HepG2 (cell line): ENCODE measurements around the gene PTPRE. TPM values are rescaled to one million over a fixed set of nuclear protein-coding genes. Genes with fewer than 3 reads are reported as not detected.

ENCODE experiments used
- ATAC-seq: fragments of 200-7000 bp; cut with Tn5 transposase; 3 replicates; pipeline ENCODE4 v1.9.1; 2020; ENCODE audit warnings: mild to moderate bottlenecking, moderate library complexity
- BruUV-seq: library from RNA; stranded (reverse); fragments of 400-500 nt; replicated peaks from 2 replicates; lab custom pipeline; 2021; lab: Mats Ljungman, UMichigan
- CTCF ChIA-PET: fragments of 300-600 bp; formaldehyde crosslinking; extraction: SDS; loops from one replicate; lab custom pipeline; 2021; ENCODE audit warnings: low total read pairs, inconsistent platforms, low intra/inter-chr PET ratio; lab: Yijun Ruan, JAX
- POLR2A ChIA-PET: fragments of 350-600 bp; sonication (Branson Sonifier 250); formaldehyde crosslinking; loops from one replicate; lab custom pipeline; 2020; ENCODE audit warnings: antibody characterized with exemption, inconsistent platforms; lab: Yijun Ruan, JAX
- DNase-seq: peaks from one replicate; pipeline ENCODE4 v3.0.0-alpha.2; 2015; ENCODE audit warnings: low spot score
- FAIRE-seq: peaks from 3 replicates; lab custom pipeline; 2011; peaks lifted over from hg19 to GRCh38; lab: Jason Lieb, UNC
- H2AFZ ChIP-seq: one replicate; pipeline ENCODE4 v1.6.1; 2011; ENCODE audit warnings: low read length, inconsistent platforms
- H3K27ac ChIP-seq: fragments of 300-600 bp; 3 replicates; pipeline ENCODE4 v1.8.0; 2011; ENCODE audit warnings: mixed run types, mild to moderate bottlenecking, mixed read lengths, low read length, inconsistent platforms; ENCODE audit not compliant: insufficient read depth; ENCODE audit errors: extremely low read length
- H3K27me3 ChIP-seq, 2 experiments: fragments of 200-600 bp in 1 of 2; 2 replicates in 1 of 2; 3 replicates in 1 of 2; pipeline versions ENCODE4 v1.6.0 to v1.8.0; 2011; ENCODE audit warnings: low read length in 2 of 2, mild to moderate bottlenecking in 2 of 2, moderate library complexity in 2 of 2, inconsistent platforms in 1 of 2; ENCODE audit not compliant: insufficient read depth in 2 of 2, control insufficient read depth in 1 of 2
- H3K36me3 ChIP-seq, 2 experiments: fragments of 200-600 bp in 1 of 2; replicated peaks in 1 of 2; 2 replicates in 1 of 2; 3 replicates in 1 of 2; pipeline versions ENCODE4 v1.5.1 to v1.8.0; 2011; ENCODE audit warnings: low read length in 2 of 2, inconsistent platforms in 1 of 2; ENCODE audit not compliant: insufficient read depth in 2 of 2, control insufficient read depth in 1 of 2
- H3K4me1 ChIP-seq: 2 replicates; pipeline ENCODE4 v1.5.1; 2012; ENCODE audit warnings: low read length, inconsistent platforms; ENCODE audit not compliant: insufficient read depth
- H3K4me2 ChIP-seq: 2 replicates; pipeline ENCODE4 v1.6.0; 2011; ENCODE audit warnings: low read depth, low read length, inconsistent platforms
- H3K4me3 ChIP-seq, 3 experiments: fragments of 200-600 bp in 1 of 3; sonication (generic), shearing (Covaris generic) in 1 of 3; replicated peaks in 1 of 3; 2 replicates each; pipeline ENCODE4 v1.5.1; 2011 to 2016; ENCODE audit warnings: low read length in 3 of 3, inconsistent platforms in 2 of 3, low read depth in 2 of 3, mild to moderate bottlenecking in 2 of 3, control low read depth in 1 of 3, mixed read lengths in 1 of 3; ENCODE audit not compliant: insufficient read depth in 1 of 3
- H3K79me2 ChIP-seq: one replicate; pipeline ENCODE4 v1.6.1; 2011; ENCODE audit warnings: low read length, inconsistent platforms; ENCODE audit not compliant: insufficient read depth
- H3K9ac ChIP-seq: 2 replicates; pipeline ENCODE4 v1.6.0; 2011; ENCODE audit warnings: mild to moderate bottlenecking, low read depth, low read length, inconsistent platforms; ENCODE audit not compliant: insufficient read depth
- H3K9me3 ChIP-seq: 2 replicates; pipeline ENCODE4 v1.5.1; 2012; ENCODE audit warnings: mild to moderate bottlenecking, low read length
- H4K20me1 ChIP-seq: 2 replicates; pipeline ENCODE4 v1.6.0; 2011; ENCODE audit warnings: inconsistent platforms, mild to moderate bottlenecking, low read length, moderate library complexity; ENCODE audit not compliant: insufficient read depth
- ARNT2 ChIP-seq: sonication (generic); formaldehyde crosslinking; IDR thresholded peaks from 2 replicates; pipeline ENCODE4 v1.8.0; 2022; ENCODE audit warnings: mild to moderate bottlenecking, low read depth, missing genetic modification reagents, moderate library complexity
- FOSL1 ChIP-seq: sonication (generic); formaldehyde crosslinking; IDR thresholded peaks from 2 replicates; pipeline ENCODE4 v1.9.0; 2021; ENCODE audit warnings: missing genetic modification reagents, borderline replicate concordance
- HES4 ChIP-seq: sonication (generic); formaldehyde crosslinking; IDR thresholded peaks from 2 replicates; pipeline ENCODE4 v1.9.0; 2021; ENCODE audit warnings: mild to moderate bottlenecking, missing genetic modification reagents, borderline replicate concordance
- KLF13 ChIP-seq: sonication (generic); formaldehyde crosslinking; IDR thresholded peaks from 2 replicates; pipeline ENCODE4 v1.4.0; 2020; ENCODE audit warnings: mild to moderate bottlenecking, missing genetic modification reagents
- SIN3B ChIP-seq: fragments of 150-350 bp; IDR thresholded peaks from 2 replicates; pipeline ENCODE4 v1.6.1; 2014; ENCODE audit warnings: low read length
- SMARCC2 ChIP-seq: fragments of 450-650 bp; IDR thresholded peaks from 2 replicates; pipeline ENCODE4 v1.6.1; 2017; ENCODE audit warnings: antibody characterized with exemption, mild to moderate bottlenecking
- TCF12 ChIP-seq, 2 experiments: fragments of 450-650 bp in 1 of 2; sonication (generic) in 1 of 2; formaldehyde crosslinking in 1 of 2; IDR thresholded peaks; 2 replicates each; pipeline versions ENCODE4 v1.6.1 to v1.8.0; 2017 to 2022; ENCODE audit warnings: antibody characterized with exemption in 1 of 2, mild to moderate bottlenecking in 1 of 2, missing genetic modification reagents in 1 of 2, moderate library complexity in 1 of 2
- ZBTB2 ChIP-seq: sonication (generic); formaldehyde crosslinking; IDR thresholded peaks from 2 replicates; pipeline ENCODE4 v1.8.0; 2022; ENCODE audit warnings: low read depth, missing genetic modification reagents
- ZNF776 ChIP-seq: sonication (generic); formaldehyde crosslinking; IDR thresholded peaks from 2 replicates; pipeline ENCODE4 v1.4.0; 2020; ENCODE audit warnings: mild to moderate bottlenecking, missing genetic modification reagents
- ZNF83 ChIP-seq: sonication (generic); formaldehyde crosslinking; IDR thresholded peaks from 2 replicates; pipeline ENCODE4 v1.4.0; 2020; ENCODE audit warnings: missing genetic modification reagents, mild to moderate bottlenecking, borderline replicate concordance
- WGBS: methylation state at CpG from one replicate; pipeline ENCODE4 v1.1.6; 2017; ENCODE audit warnings: low lambda C conversion rate; 5-methylcytosine and 5-hydroxymethylcytosine counted together
- in situ Hi-C: cut with HindIII; loops from 2 replicates; pipeline ENCODE4 v1.10.0; 2017; ENCODE audit warnings: low pct_unique_long_range_greater_than_20kb; ENCODE audit not compliant: extremely low pct_ligation_motif_present
- intact Hi-C: fragments of 100-400 bp; cut with micrococcal nuclease; formaldehyde crosslinking; loops from one replicate; pipeline ENCODE4 v1.10.0; 2022; ENCODE audit not compliant: unreplicated experiment
- polyA plus RNA-seq, 8 experiments: library from polyadenylated mRNA; depleted of rRNA in 3 of 8; stranded (reverse) in 7 of 8; unstranded in 1 of 8; fragments of >200 nt; fragmentation: Illumina TruSeq in 4 of 8; extraction: Trizol in 4 of 8; gene quantifications; 2 replicates each; pipeline versions ENCODE4 v1.2.1 to v1.2.3, GENCODE V29; 2011 to 2016; ENCODE audit warnings: low read depth in 4 of 8, missing spikeins in 1 of 8, mixed read lengths in 1 of 8; ENCODE audit not compliant: insufficient read depth in 1 of 8
- total RNA-seq, 5 experiments: library from RNA; depleted of rRNA; stranded (reverse); fragments of >200 nt; fragmentation: Illumina TruSeq; extraction: Trizol; gene quantifications; 2 replicates each; pipeline ENCODE4 v1.2.3, GENCODE V29; 2016; ENCODE audit warnings: low read depth in 1 of 5
- TF ChIP-seq, protein P1 (sequence below): sonication (generic); formaldehyde crosslinking; IDR thresholded peaks from 2 replicates; pipeline ENCODE4 v1.5.1; 2020; ENCODE audit warnings: mild to moderate bottlenecking, missing genetic modification reagents, borderline replicate concordance
- TF ChIP-seq, protein P2 (sequence below): sonication (generic); formaldehyde crosslinking; IDR thresholded peaks from 2 replicates; pipeline ENCODE4 v1.8.0; 2022; ENCODE audit warnings: missing genetic modification reagents, mild to moderate bottlenecking, moderate library complexity, borderline replicate concordance

The PTPRE gene
- total and polyA plus RNA-seq, 2 of the 13 experiments (the other 11 are each of a cell fraction or from before 2014, with no cell fraction given) = 0.01 to 0.02 TPM

DNA sequence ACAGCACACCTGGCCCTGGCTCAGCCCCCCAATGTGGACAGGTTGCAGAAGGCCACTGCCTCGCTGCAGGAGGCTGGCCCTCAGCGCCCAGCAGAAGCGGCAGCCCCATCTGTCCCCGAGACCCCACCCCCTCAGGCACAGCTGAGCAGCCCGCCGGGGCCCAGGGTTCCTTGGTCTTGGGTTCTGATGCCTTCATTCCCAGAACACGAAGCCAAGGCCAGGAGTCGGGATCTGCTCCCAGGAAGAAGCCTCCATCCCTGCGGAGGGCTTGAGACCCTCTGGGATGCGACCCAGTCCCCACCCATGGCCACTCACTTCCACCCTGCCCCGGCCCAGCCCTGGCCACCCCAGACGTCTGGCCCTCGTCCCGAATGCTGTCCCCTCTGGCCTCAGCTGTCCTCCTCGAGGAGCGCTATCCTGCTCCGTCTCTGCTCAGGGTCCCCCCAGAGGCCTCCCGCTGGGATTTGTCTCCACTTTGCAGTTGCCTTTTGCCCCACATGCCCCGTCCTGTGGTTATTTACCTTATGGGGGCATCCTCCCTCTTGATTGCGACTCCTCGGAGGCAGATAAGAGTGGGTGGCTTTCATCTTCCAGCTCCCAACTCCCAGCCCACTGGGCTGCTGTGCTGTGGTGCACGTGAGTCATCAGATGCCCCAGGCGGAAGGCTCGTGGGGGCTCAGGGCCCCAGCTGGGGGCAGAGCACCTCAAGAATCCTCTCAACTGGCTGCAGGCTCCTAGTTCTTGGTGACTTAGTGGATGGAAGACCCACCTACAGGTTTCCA lies 121.8 kb downstream of the PTPRE start (continued):
- TF ChIP-seq SIN3B (no peak), SMARCC2 (no peak)

DNA sequence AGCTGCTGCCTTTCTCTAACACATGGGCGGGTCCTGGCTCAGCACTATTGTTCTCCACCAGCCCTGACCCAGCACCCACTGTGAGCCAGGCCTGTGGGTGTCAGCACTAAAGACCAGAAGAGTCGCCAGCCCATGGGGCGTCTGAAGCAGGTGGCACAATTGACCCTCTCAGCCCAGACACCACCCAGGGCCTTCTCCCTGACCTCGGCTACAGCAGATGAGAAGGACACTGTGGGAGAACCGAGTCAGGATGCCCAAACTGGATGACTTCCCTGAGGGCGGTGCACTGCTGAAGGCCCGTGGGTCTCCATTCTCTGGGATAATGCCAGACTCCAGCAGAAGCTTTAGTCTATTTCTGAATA lies 122.4 kb downstream of the PTPRE start:
- H3K27ac ChIP-seq = no peak overlapping the region
- H3K4me2 ChIP-seq = no peak overlapping the region
- TF ChIP-seq, protein P1, sequence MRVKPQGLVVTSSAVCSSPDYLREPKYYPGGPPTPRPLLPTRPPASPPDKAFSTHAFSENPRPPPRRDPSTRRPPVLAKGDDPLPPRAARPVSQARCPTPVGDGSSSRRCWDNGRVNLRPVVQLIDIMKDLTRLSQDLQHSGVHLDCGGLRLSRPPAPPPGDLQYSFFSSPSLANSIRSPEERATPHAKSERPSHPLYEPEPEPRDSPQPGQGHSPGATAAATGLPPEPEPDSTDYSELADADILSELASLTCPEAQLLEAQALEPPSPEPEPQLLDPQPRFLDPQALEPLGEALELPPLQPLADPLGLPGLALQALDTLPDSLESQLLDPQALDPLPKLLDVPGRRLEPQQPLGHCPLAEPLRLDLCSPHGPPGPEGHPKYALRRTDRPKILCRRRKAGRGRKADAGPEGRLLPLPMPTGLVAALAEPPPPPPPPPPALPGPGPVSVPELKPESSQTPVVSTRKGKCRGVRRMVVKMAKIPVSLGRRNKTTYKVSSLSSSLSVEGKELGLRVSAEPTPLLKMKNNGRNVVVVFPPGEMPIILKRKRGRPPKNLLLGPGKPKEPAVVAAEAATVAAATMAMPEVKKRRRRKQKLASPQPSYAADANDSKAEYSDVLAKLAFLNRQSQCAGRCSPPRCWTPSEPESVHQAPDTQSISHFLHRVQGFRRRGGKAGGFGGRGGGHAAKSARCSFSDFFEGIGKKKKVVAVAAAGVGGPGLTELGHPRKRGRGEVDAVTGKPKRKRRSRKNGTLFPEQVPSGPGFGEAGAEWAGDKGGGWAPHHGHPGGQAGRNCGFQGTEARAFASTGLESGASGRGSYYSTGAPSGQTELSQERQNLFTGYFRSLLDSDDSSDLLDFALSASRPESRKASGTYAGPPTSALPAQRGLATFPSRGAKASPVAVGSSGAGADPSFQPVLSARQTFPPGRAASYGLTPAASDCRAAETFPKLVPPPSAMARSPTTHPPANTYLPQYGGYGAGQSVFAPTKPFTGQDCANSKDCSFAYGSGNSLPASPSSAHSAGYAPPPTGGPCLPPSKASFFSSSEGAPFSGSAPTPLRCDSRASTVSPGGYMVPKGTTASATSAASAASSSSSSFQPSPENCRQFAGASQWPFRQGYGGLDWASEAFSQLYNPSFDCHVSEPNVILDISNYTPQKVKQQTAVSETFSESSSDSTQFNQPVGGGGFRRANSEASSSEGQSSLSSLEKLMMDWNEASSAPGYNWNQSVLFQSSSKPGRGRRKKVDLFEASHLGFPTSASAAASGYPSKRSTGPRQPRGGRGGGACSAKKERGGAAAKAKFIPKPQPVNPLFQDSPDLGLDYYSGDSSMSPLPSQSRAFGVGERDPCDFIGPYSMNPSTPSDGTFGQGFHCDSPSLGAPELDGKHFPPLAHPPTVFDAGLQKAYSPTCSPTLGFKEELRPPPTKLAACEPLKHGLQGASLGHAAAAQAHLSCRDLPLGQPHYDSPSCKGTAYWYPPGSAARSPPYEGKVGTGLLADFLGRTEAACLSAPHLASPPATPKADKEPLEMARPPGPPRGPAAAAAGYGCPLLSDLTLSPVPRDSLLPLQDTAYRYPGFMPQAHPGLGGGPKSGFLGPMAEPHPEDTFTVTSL (CRISPR knock-in tag) = no peak
- TF ChIP-seq ARNT2 (CRISPR knock-in tag) (no peak), KLF13 (CRISPR knock-in tag) (no peak), ZNF776 (CRISPR knock-in tag) (no peak), FOSL1 (CRISPR knock-in tag) (no peak), HES4 (CRISPR knock-in tag) (no peak), TCF12 (IDR thresholded peaks at IDR 0.05) (no peak), TCF12 (CRISPR knock-in tag; IDR thresholded peaks at IDR 0.05) (no peak), ZNF83 (CRISPR knock-in tag) (no peak), ZBTB2 (CRISPR knock-in tag) (no peak)
- TF ChIP-seq, protein P2, sequence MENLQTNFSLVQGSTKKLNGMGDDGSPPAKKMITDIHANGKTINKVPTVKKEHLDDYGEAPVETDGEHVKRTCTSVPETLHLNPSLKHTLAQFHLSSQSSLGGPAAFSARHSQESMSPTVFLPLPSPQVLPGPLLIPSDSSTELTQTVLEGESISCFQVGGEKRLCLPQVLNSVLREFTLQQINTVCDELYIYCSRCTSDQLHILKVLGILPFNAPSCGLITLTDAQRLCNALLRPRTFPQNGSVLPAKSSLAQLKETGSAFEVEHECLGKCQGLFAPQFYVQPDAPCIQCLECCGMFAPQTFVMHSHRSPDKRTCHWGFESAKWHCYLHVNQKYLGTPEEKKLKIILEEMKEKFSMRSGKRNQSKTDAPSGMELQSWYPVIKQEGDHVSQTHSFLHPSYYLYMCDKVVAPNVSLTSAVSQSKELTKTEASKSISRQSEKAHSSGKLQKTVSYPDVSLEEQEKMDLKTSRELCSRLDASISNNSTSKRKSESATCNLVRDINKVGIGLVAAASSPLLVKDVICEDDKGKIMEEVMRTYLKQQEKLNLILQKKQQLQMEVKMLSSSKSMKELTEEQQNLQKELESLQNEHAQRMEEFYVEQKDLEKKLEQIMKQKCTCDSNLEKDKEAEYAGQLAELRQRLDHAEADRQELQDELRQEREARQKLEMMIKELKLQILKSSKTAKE (CRISPR knock-in tag) = no peak

More for the DNA sequence above, 122.4 kb downstream of the PTPRE start:
- H3K9ac ChIP-seq = no peak overlapping the region
- intact Hi-C loops = no loop called here
- CTCF ChIA-PET = no interaction called here
- H3K4me3 ChIP-seq = no peak overlapping the region
- no peaks in the 10 kb centered on the region for H3K36me3 ChIP-seq
- WGBS = 26% methylated on average over 4 of the region's 7 CpGs
- POLR2A ChIA-PET = no interaction called here
- no peaks in the 10 kb centered on the region for H3K79me2 ChIP-seq
- no peak for DNase-seq
- no peaks in the 10 kb centered on the region for H3K9me3 ChIP-seq
- H3K4me1 ChIP-seq = no peaks in the 10 kb centered on the region
- no peak overlapping the region for H2AFZ ChIP-seq
- H4K20me1 ChIP-seq = no peaks in the 10 kb centered on the region
- FAIRE-seq = no peak
- H3K27me3 ChIP-seq = peaks cover 7 to 45% of the 10 kb centered on the region in 2 experiments; a peak in 4 of 5 replicates
- in situ Hi-C loops = no loop called here
- BruUV-seq = no TSS peak
- no peak for ATAC-seq
